ENCODE results near the gene CFAP97D1. TPM values are rescaled to one million over a fixed set of nuclear protein-coding genes. Genes with fewer than 3 reads are reported as not detected.
A peak's percentile ranks its signal among the peaks of the same experiment; 100 is the strongest.

Gene CFAP97D1
- total and polyA plus RNA-seq, 2 donors (not counting 1 experiment from before 2014, with no cell fraction given), result 0.01 TPM; not detected in 1

DNA sequence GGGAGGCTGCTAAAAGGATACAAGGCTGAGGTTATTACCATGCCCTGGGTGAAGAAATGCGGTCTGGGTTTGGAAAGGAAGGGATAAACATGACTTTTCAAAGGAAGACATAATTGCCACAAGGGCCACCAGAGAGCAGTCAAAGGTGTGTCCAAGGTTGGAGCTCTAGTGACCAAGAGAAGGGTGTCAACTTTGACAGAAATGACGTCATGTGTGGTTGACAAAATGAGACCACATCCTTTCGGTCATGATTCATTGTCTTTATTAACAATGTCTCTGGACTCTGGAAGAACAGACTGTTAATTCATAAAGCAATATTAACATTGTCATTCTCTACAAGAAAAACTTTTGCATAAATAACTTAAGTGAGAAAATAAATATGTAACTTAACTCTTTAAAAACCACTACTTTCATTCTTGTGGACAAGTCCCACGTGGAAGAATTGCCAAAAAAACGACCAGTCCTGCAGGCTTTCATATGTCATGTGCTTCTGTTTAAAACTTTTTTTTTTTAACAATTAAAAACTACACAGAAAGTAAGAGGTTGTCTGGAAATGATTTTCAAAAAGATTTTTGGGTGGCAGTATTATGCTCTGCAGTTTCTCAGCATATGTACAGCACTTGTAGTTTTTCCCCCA lies 26.6 kb upstream of the CFAP97D1 start:
- H3K4me1 ChIP-seq (ENCODE audit: control insufficient read depth in 2 of 2, insufficient read depth in 2 of 2, low read length in 2 of 2), result peaks cover 5 to 6% of the 10 kb centered on the region in 2 donors
- H3K9me3 ChIP-seq (ENCODE audit: control extremely low read depth in 1 of 3, control insufficient read depth in 2 of 3, insufficient read depth in 1 of 3, low read length in 2 of 3), result no peaks in the 10 kb centered on the region
- H3K27ac ChIP-seq (ENCODE audit: low read length in 2 of 2), result no peak overlapping the region
- H3K9ac ChIP-seq (ENCODE audit: low read length), result no peak overlapping the region
- Mint-ChIP-seq H3K9me3 (ENCODE audit: insufficient read depth) (no peaks in the 10 kb centered on the region), H3K4me1 (peaks cover 6% of the 10 kb centered on the region), H3K27me3 (peaks cover 59% of the 10 kb centered on the region), H3K4me3 (no peak overlapping the region), H3K27ac (no peak overlapping the region)
- H4K20me1 ChIP-seq (ENCODE audit: control insufficient read depth, insufficient read depth, low read length, poor library complexity, severe bottlenecking), result no peaks in the 10 kb centered on the region
- TF ChIP-seq EZH2 (IDR thresholded peaks at IDR 0.05; ENCODE audit: borderline replicate concordance, insufficient read depth, low read depth, low read length, poor library complexity, severe bottlenecking), result no peak
- TF ChIP-seq, protein P1, sequence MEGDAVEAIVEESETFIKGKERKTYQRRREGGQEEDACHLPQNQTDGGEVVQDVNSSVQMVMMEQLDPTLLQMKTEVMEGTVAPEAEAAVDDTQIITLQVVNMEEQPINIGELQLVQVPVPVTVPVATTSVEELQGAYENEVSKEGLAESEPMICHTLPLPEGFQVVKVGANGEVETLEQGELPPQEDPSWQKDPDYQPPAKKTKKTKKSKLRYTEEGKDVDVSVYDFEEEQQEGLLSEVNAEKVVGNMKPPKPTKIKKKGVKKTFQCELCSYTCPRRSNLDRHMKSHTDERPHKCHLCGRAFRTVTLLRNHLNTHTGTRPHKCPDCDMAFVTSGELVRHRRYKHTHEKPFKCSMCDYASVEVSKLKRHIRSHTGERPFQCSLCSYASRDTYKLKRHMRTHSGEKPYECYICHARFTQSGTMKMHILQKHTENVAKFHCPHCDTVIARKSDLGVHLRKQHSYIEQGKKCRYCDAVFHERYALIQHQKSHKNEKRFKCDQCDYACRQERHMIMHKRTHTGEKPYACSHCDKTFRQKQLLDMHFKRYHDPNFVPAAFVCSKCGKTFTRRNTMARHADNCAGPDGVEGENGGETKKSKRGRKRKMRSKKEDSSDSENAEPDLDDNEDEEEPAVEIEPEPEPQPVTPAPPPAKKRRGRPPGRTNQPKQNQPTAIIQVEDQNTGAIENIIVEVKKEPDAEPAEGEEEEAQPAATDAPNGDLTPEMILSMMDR (IDR thresholded peaks at IDR 0.05), result no peak
- ATAC-seq (ENCODE audit: low read depth) (no peak), DNase-seq (no peak)
- H3K36me3 ChIP-seq (replicated peaks in 1 of 2; ENCODE audit: control extremely low read depth in 1 of 2, control insufficient read depth in 1 of 2, extremely low read depth in 1 of 2, insufficient read depth in 2 of 2, low read length in 1 of 2), result no peaks in the 10 kb centered on the region
- 55% methylated on average over 2 of the region's 5 CpGs for WGBS (ENCODE audit: insufficient coverage)
- POLR2A ChIA-PET, result no interaction called here
- no peak overlapping the region for H3K4me3 ChIP-seq (ENCODE audit: control extremely low read depth in 1 of 5, extremely low read depth in 1 of 5, insufficient read depth in 1 of 5, low read depth in 2 of 5, low read length in 4 of 5)
- no peak overlapping the region for H3K4me2 ChIP-seq (replicated peaks; ENCODE audit: low read depth, low read length, poor library complexity, severe bottlenecking)
- H3K79me2 ChIP-seq (ENCODE audit: control insufficient read depth, insufficient read depth, low read length), result no peaks in the 10 kb centered on the region
- CTCF ChIA-PET, result interaction anchor here (0.7 to 1.4 kb wide), 2 partner anchors 13 to 80 kb away, joined by 3 to 4 read pairs; no protein-coding TSS in a partner anchor
- H2AFZ ChIP-seq (ENCODE audit: insufficient read depth, low read depth, low read length, poor library complexity, severe bottlenecking), result no peak overlapping the region
- H3K27me3 ChIP-seq (replicated peaks in 1 of 4; ENCODE audit: control extremely low read depth in 1 of 4, control insufficient read depth in 3 of 4, insufficient read depth in 4 of 4, low read length in 3 of 4), result peaks cover 0 to 41% (median 8%) of the 10 kb centered on the region in 4 experiments
- intact Hi-C loops (cut with micrococcal nuclease), result no loop called here

DNA sequence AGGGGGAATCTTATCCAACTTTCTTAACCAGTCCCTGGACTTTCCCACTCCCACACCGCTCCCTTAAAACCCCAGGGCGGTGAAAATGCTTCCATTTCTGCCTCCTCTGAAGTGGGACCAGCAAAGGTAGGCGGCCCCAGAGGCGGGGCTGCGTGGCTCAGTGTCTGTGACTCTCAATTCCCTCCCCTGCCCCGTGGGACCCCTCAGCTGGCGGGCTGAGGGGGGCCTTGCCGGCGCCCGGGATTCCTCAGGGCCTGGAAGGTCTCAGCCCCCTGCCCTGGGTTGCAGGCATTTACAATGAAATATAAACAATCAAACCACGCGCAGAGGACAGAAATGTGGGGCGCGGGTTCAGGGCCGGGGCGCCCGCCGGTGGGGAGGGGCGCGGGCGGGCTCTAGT lies 25.3 kb upstream of the CFAP97D1 start:
- WGBS (ENCODE audit: insufficient coverage), result 31% methylated on average over 21 of the region's 21 CpGs
- peaks cover 53% of the 10 kb centered on the region for H3K27me3 Mint-ChIP-seq
- CTCF ChIA-PET, result interaction anchor here (16.1 kb wide), 1 partner anchor 58 kb away, joined by 524 read pairs; no protein-coding TSS in a partner anchor

More for the DNA sequence above, 25.3 kb upstream of the CFAP97D1 start:
- Histone ChIP-seq H3K9me3 (ENCODE audit: control extremely low read depth in 1 of 3, control insufficient read depth in 2 of 3, insufficient read depth in 1 of 3, low read length in 2 of 3) (no peaks in the 10 kb centered on the region), H3K4me1 (ENCODE audit: control insufficient read depth in 2 of 2, insufficient read depth in 2 of 2, low read length in 2 of 2) (peaks cover 2 to 5% of the 10 kb centered on the region in 2 donors), H3K36me3 (replicated peaks in 1 of 2; ENCODE audit: control extremely low read depth in 1 of 2, control insufficient read depth in 1 of 2, extremely low read depth in 1 of 2, insufficient read depth in 2 of 2, low read length in 1 of 2) (no peaks in the 10 kb centered on the region), H3K9ac (ENCODE audit: low read length) (no peak overlapping the region), H4K20me1 (ENCODE audit: control insufficient read depth, insufficient read depth, low read length, poor library complexity, severe bottlenecking) (no peaks in the 10 kb centered on the region), H3K4me2 (replicated peaks; ENCODE audit: low read depth, low read length, poor library complexity, severe bottlenecking) (peak overlapping the region; percentile 35), H3K4me3 (ENCODE audit: control extremely low read depth in 1 of 5, extremely low read depth in 1 of 5, insufficient read depth in 1 of 5, low read depth in 2 of 5, low read length in 4 of 5) (no peak overlapping the region), H2AFZ (ENCODE audit: insufficient read depth, low read depth, low read length, poor library complexity, severe bottlenecking) (peak overlapping the region; percentile 16), H3K79me2 (ENCODE audit: control insufficient read depth, insufficient read depth, low read length) (no peaks in the 10 kb centered on the region), H3K27ac (ENCODE audit: low read length in 2 of 2) (no peak overlapping the region), H3K27me3 (replicated peaks in 1 of 4; ENCODE audit: control extremely low read depth in 1 of 4, control insufficient read depth in 3 of 4, insufficient read depth in 4 of 4, low read length in 3 of 4) (peaks cover 0 to 41% (median 9%) of the 10 kb centered on the region in 4 experiments)
- DNase-seq, result no peak
- Mint-ChIP-seq H3K9me3 (ENCODE audit: insufficient read depth) (no peaks in the 10 kb centered on the region), H3K27ac (no peak overlapping the region), H3K4me1 (peaks cover under 1% of the 10 kb centered on the region), H3K4me3 (no peak overlapping the region)
- no peak for ATAC-seq (ENCODE audit: low read depth)
- POLR2A ChIA-PET, result no interaction called here
- intact Hi-C loops (cut with micrococcal nuclease), result no loop called here
- TF ChIP-seq, protein P1 (IDR thresholded peaks at IDR 0.05), result no peak

All from B cell (primary cell).